ENCODE data around the gene ARHGEF37. TPM values are rescaled to one million over a fixed set of nuclear protein-coding genes. Genes with fewer than 3 reads are reported as not detected.

The ARHGEF37 gene
- total RNA-seq, 1 experiment from 2014 or later: 0.81 TPM

DNA sequence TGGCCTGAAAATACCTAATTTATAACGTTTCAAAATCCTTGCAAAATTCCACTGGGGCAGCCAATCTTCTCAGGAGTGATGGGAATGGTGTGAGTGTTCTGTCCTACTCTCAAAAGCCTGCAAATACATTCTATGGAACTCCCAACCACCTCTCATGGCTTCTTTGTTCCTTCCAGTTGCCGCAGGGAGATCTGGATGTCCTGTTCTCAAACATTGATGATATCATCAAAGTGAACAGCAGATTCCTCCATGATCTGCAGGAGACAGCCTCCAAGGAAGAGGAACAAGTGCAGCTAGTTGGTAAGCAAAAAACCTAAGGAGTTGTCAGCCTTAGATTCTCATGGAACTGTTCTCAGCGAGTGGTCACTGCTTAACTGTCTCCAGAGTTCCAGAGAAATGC, 19.6 kb downstream of the ARHGEF37 start:
- no peak for DNase-seq (ENCODE audit: low spot score)

DNA sequence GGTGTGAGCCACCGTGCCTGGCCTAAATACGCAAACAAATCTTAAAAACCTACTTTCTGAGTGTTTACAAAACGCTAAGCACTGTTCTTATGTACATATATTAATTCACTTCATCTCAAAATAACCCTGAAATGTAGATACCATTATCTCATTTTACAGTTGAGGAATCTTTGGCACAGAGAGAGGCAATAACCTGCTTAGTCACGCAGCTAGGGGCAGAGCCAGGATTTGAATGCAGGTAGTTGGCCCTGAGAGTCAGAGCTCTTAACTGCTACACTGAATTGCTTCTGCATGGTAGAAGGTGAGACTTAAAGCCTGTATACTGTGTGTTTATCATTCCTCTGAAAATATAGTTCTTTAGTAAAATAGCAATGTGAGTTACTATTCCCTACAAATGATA, 21.9 kb downstream of the ARHGEF37 start:
- no peak for DNase-seq (ENCODE audit: low spot score)

DNA sequence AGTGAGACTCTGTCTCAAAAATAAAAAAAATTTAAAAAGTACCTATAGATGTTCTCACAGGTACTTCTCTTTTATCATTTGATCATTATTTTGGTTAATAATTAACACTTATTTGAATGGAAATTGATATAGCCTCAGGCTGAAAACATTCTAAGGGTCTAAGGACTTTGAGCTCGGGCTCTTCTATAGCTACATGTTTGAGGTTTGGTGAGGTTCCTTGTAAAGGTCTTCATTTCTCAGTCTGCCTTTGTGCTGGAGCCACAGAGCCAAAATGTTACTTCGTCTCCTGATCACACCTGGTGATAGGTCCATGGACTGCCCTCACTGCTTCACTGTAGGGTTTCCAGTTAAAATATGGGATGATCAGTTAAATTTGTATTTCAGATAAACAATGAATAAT, 22.6 kb downstream of the ARHGEF37 start:
- no peak for DNase-seq (ENCODE audit: low spot score)

DNA sequence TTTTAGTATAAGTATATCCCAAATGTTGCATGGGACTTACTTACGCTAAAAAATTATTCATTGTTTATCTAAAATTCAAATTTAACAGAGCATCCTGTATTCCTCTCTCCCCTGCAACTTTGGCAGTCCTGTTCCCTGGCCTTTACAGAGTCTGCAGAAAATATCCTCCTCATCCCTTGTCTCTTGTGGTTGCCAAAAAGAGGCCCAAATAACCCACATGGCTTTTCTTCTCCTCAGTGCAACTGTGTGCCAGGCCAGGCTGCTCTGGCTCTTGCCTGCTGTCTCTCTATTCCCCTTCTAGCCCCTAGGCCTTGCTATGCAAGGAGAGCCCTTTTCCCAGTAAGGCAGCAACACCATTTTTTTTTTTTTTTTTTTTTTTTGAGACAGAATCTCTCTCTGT, 23.0 kb downstream of the ARHGEF37 start:
- DNase-seq (ENCODE audit: low spot score): no peak

DNA sequence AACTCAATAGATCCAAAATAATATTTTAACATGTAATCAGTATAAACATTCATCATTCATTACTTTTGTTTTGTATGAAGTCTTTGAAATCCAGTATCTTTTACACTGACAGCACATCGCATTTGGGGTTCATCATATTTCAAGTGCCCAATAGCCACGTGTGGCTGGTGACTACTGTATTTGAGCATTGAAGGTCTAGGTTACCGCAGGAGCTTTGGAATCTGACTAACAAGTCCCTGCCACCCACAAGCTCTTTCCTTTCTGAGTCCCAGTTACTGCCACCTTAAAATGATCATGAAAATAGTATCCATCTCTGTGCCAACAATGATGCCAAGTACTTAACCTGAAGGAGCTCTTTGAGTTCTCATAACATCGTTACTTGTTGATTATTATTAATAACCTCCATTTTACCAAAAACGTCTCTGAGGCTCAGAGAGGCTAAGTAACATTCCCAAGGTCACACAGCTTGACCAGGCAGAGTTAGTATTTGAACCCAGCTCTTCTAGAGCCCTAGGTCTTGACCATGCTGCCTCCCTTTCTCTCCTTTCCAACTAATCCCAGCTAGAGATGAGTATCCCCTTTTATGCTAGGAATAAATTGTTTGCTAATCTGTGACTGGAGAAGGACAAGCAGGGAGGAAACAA, 24.2 kb downstream of the ARHGEF37 start:
- no peak for DNase-seq (ENCODE audit: low spot score)

DNA sequence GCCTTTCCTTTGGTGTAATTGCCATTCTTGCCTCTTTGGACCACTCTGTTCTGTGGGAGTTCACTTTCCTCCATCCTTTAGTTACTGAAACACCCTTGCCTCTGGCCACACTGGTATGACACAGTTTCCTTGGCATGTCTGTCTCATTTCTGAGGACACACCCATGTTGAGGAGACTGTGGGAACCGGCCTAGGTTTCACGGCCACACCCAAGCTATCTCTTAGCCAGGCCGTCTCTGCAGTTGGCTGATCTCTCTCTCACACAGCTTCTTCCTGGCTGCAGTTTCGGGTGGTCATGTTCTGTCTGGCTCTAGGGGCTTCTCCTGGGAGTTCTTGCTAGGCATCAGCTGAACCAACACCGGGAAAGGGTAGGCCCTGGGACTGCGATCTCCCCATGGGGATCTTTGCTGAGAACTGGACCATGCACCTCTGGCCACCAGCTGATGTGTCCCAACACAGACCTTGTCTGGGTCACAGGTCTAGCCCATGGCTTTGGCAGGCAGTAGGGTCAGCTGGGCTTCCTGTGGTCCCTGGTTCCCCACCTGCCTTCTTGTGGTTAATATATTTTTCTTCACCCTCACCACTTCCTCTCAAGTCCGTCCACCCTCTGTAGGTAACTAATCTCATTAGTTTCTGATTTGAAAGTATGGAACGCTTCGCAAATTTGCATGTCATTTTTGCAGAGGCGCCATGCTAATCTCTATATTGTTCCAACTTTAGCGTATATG, 24.9 kb downstream of the ARHGEF37 start:
- DNase-seq (ENCODE audit: low spot score): peak; percentile 70

DNA sequence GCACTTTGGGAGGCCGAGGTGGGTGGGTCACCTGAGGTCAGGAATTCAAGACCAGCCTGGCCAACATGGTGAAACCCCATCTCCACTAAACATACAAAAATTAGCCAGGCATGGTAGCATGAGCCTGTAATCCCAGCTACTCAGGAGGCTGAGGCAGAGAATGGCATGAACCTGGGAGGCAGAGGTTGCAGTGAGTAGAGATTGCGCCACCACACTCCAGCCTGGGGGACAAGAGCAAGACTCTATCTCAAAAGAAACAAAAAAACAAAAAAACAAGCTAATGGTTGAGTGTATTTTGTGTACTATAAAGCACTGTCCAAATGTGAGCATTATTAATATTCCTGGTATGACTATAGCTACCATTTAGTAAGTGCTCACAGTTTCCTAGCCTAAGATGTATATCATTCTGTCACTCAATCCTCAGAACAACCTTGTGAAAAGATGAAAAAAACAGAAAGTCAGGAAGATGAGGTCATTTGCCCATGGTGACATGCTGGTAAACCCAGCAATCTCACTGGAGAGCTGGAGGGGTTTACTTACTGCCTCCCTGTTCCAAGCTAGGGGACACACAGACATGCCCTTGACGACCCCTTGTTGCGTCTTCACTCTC, 27.7 kb downstream of the ARHGEF37 start:
- no peak for DNase-seq (ENCODE audit: low spot score)

DNA sequence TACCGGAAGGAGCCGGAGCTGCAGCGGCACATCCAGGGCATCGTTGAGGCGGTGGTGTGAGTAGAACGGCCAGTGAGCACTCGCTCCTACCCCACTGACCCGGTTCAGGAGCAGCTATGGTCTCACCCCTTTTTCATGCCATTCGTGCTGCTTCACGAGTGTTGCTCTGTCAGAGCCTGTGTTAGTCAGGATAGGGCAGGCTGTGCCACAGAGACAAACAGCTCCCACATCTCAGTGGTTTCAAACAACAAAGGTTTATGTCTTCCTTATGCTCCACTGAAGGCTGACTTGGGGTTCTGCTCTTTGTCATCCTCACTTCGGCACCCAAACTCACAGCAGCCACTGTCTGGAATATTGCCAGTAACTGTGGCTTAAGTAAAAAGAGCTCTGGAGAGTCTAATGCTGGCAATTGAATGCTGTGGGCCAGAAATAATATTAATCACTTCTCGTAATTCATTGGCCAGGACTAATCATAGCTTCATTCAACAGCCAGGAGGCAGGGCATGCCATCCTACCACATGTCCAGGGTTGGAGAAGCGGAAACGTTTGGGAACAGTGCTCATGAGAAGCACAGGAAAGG, 28.4 kb downstream of the ARHGEF37 start:
- DNase-seq (ENCODE audit: low spot score): no peak

DNA sequence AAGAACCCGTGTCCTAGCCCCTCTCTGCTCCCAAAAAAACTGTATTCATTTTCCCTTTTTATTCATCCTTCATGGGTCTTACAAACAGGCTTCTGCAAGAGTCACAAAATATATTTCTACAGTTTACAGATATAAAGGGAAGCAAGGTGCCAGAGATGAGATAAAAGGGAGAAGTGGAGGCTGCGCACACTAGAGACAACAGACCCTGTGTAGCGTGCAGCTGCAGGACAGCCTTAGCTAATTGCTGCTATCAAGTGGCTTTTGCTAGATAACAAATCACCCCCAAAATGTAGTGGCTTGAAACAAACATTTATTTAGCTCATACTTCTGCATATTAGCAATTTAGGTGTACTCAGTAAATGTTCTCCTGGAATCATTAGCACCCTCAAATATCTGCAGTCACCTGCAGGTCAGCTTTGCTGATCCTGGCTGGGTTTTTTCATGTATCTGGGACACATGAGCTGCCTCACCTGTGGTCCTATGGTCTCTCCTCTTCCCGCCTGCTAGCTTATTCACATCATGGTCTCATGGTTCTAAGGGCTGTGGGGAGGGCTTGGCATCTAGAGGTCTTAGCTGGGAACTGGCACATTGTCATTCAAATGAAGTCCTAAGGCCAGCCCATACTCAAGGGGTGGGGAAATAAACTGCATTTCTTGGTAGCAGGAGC, 29.4 kb downstream of the ARHGEF37 start:
- no peak for DNase-seq (ENCODE audit: low spot score)

DNA sequence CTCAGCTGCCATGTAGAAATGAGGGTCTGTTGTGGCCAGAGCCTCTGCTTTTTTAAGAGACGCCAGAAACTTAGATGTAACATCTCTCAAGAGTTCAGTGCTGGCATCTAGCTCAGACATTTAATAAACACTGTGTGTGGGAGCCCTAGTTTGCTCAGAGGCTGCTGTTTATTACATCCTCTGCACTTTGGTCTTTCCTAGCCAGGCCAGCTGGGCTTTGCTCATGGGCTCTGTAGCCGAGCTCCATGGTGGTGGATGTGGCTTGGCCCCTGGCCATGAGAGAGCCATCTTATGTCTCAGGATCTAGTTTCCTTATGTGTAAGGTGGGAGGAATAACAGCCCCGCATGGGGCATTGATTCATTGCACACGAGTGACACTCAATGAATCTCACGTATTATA, 30.0 kb downstream of the ARHGEF37 start:
- DNase-seq (ENCODE audit: low spot score): peak; percentile 71

DNA sequence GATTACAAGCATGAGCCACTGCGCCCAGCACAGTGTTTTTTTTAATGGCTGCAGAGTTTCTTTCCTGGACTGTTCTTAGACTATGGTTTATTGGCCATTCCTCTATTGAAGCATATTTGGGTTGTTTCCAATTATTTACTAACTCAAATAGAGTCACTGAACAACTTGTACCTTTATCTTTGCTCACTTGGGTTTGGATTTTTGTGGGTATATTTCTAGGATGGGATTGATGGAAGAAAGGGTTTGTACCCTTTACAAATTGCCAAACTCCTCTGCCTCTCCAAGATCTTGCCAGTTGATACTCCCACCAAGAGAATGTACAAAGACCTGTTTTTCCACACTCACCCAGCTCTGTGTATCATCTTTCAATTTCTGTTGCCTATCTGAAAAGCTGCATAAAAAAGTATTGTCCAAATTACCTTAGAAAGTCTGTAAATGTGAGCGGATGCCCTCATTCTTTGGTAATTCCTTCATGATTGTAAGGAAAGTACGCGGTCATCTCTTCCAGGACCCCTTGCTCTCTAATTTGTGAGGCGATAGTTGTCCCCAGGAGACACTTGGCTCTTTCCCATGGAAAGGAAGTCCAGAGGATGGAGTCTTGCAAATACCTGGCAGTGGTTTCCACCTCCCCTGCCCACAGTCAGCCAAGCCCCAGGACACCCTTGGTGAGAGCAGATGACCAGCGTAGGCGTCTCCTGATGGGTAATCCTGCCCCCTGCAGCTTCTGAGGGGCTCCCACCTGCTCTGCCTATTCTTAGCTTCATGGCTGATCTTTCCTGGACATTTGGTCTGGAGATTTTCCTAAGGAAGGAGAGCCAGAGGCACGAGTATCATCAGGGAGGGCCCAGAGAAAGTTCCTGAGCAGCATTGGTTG, 33.0 kb downstream of the ARHGEF37 start:
- no peak for DNase-seq (ENCODE audit: low spot score)

DNA sequence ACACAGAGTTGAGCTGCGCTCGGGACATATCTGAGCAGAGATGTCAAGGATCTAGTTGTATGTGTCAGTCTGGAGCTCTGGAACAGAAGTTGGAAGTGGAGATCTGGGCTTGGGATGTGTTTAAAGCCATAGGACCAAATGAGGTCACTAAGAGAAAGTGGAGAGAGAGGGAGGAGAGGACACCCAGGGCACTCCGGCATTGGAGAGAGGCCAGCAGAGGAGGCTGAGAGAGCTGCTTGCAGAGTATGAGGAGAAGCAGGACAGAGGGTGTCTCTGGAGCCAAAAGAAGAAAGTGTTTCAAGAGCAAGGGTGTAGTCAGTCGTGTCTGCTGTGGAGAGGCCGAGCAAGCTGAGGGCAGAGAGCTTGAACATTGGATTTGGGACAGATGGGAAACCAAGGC, 34.7 kb downstream of the ARHGEF37 start:
- no peak for DNase-seq (ENCODE audit: low spot score)

DNA sequence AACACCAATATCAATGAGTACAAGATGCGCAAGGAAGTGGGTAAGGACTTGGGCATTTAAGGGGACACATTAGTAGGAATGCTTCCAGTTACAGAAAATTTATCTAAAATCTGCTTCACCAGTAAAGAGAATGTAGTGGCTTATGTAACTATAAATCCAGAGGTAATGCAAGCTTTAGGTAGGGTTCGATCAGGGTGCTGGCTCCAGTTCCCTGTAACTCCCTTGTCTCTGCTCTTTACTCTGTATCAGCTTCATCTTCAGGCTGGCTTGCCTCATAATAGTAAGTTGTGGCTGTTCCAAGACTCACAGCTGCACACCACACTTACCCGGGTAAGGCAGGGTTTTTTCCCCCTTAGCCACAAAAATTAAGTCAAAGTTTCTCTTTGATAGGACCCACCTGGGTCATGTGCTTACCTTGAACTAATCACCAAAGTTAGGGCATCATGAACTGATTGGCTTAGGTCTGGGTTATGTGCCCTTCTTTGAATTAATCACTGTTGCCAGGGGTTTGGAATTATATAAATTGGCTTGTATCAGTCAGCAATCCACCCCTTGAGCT, 35.5 kb downstream of the ARHGEF37 start:
- DNase-seq (ENCODE audit: low spot score): no peak

DNA sequence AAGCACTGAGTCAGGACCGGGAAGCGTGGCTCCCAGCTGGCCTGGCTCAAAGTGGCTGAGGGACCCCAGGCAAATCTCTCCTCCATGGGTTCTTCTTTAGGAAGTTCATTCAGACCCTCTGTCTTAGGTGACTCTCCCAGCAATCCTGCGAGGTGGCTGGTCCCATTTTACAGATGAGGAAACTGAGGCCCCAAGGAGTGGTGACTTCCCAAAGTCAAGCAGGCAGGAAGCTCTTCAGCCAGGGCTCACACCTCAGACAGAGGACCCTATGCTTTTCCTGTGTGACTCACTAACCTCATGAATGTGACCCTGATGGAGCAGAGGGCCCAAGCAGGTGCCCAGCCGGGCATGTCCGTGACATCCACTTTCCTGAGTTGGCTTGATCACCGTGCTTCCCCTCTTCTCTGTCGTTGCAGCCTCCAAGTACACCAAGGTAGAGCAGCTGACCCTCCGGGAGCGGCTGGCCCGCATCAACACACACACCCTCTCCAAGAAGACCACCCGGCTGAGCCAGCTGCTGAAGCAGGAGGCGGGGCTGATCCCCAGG, 36.5 kb downstream of the ARHGEF37 start:
- no peak for DNase-seq (ENCODE audit: low spot score)

DNA sequence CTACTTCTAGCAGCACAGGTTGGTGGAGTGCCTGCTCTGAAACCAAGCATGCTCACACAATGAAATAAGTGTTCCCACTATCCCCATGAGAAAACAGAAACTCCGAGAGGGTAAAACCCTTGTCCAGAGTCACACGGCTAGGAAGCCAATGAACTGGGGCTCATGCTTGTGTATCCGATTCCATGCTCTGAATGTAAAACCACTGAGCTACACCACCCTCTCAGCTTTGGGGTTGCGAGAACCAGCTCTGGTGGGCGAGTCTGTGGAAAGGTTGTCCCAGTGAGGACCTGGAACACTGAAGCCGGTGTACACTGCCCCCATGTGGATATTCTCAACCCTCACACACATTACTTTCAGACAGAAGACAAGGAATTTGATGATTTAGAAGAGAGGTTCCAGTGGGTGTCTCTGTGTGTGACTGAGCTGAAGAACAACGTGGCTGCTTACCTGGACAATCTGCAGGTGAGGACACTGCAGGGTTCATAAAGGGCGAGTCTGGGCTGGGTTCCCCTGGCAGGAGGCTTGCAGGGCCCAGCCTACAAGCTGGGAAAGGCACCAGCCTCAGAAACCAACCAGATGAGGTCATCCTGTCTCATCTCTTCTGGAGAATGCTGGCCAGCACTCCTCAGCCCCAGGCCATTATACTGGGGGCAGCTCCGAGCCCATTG, 37.4 kb downstream of the ARHGEF37 start:
- DNase-seq (ENCODE audit: low spot score): peak; percentile 62

DNA sequence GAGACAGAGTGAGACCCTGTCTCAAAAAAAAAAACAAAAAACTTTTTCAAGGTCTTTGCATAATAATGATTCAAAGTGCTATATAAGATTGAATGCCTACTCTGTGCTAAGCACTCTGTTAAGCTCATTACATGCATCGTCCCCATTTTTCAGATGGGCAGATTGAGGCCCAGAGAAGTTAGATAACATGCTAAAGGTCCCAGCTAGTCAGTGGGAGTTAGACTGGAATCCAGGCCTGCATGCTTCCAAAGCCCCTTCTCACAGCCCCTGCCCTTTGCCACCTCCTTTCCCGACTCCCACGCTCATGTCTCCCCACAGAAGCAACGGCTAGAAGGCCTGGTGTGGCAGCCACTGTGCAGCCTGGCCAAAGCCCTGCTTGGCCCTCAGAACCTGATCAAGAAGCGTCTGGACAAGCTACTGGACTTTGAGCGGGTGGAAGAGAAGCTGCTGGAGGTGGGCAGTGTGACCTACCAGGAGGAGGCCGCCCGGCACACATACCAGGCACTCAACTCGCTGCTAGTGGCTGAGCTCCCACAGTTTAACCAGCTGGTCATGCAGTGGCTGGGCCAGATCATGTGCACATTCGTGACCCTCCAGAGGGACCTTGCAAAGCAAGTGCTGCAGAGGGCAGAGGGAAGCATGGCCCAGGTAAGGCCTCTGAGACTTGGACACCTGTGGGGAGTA, 40.3 kb downstream of the ARHGEF37 start:
- DNase-seq (ENCODE audit: low spot score): no peak

DNA sequence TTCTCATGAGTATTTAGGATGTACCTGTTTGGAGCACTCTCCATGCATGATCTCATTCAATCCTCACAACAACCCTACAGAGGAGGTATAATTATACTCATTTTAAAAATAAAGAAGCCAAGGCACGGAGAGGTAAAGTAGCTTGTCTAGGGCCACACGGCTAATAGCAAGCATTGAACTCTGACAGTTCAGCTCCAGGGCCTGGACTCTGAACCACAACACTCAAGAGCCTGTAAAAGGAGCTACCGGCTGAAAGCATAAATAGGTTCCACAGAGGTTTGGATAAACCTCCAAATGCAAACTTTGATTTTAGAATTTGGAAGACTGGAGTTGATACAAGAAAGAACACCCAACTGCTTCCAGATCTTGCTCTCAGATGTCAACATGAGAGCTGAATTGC, 41.2 kb downstream of the ARHGEF37 start:
- DNase-seq (ENCODE audit: low spot score): no peak

DNA sequence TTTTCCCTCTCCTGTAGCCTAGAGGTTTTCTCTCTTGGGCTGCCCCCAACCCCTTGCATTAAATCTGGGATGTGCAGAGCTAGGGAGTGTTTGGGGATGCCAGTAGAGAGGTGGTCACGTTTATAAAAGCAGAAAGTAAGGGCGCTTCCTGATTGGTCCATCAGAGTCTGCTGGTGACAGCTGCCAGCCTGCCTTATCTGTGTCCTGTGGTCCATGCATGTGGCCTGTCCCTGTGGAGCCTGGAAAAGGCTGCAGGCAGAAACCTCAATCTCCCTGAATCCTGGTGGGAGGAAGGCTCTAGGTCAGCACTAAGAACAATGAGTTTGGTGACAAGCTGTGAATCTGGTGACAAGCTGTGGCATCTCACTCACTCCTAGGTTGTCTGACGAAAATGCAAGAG, 42.2 kb downstream of the ARHGEF37 start:
- no peak for DNase-seq (ENCODE audit: low spot score)

DNA sequence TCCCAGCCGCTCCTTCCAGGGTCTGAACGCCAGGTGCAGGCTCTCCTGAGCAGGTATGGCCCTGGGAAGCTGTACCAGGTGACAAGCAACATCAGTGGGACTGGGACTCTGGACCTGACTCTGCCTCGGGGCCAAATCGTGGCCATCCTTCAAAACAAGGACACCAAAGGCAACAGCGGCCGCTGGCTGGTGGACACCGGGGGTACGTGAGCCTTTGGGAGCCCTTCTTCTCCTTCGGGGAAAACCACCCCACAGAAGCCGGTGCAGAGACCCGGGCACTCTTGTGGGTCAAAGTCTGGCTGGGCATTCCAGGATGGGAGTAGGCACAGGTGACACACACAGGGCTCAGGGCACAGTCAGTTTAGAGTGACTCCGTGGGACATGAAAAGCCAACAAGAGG, 45.8 kb downstream of the ARHGEF37 start:
- no peak for DNase-seq (ENCODE audit: low spot score)

DNA sequence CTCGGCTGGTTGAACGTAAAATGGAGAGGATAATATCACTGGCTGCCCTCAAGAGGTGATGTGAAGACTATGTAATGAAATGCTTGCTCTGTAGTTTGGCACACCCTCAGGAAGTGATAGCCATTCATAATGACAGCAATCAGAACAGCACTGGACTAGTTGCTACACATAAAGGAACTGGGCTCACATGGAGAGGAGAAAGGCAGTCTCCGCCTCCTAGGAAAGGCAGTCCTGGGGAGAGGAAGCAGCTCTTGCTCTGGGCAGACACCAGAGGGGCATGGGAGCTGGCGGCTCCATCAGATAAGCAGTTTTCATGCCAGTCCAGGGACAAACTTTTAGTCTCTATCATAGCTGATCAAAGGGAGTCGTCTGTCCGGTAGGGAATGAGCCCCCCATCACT, 46.9 kb downstream of the ARHGEF37 start:
- no peak for DNase-seq (ENCODE audit: low spot score)

Data from H4 (cell line).